22Rv1 (cell line): Measurements from ENCODE around the gene FHOD3.

Experiments used
- H3K27ac ChIP-seq: fragments of 450-650 bp; 2 replicates; pipeline ENCODE4 v1.5.1; 2017
- CTCF ChIP-seq: fragments of 450-650 bp; IDR thresholded peaks from 2 replicates; pipeline ENCODE4 v1.5.1; 2017; ENCODE audit warnings: mild to moderate bottlenecking
- ZFX ChIP-seq: fragments of 450-650 bp; IDR thresholded peaks from 2 replicates; pipeline ENCODE4 v1.6.1; 2017; ENCODE audit warnings: antibody characterized with exemption, borderline replicate concordance

FHOD3 gene

GRCh38 chr18:36328916-36329315, 31.4 kb downstream of the FHOD3 start:
- no peak for TF ChIP-seq CTCF
- H3K27ac ChIP-seq = no peak overlapping the region

GRCh38 chr18:36329684-36330434, 32.3 kb downstream of the FHOD3 start:
- no peak for TF ChIP-seq CTCF
- no peak for TF ChIP-seq ZFX
- no peak overlapping the region for H3K27ac ChIP-seq

- TF ChIP-seq CTCF (no peak), ZFX (no peak)
Observed at GRCh38 chr18:36330435-36331052, 33.0 kb downstream of the FHOD3 start.

GRCh38 chr18:36331521-36331971, 34.0 kb downstream of the FHOD3 start:
- TF ChIP-seq CTCF (no peak), ZFX (no peak)
- H3K27ac ChIP-seq = no peak overlapping the region

More at GRCh38 chr18:36330435-36331052, 33.0 kb downstream of the FHOD3 start:
- no peak overlapping the region for H3K27ac ChIP-seq

- no peak for TF ChIP-seq CTCF
- TF ChIP-seq ZFX = no peak
- H3K27ac ChIP-seq = no peak overlapping the region
Observed at GRCh38 chr18:36333414-36333813, 35.9 kb downstream of the FHOD3 start.

GRCh38 chr18:36334798-36335197, 37.3 kb downstream of the FHOD3 start:
- H3K27ac ChIP-seq = no peak overlapping the region
- TF ChIP-seq ZFX (no peak), CTCF (no peak)

- TF ChIP-seq ZFX = no peak
- no peak for TF ChIP-seq CTCF
- no peak overlapping the region for H3K27ac ChIP-seq
Observed at GRCh38 chr18:36335476-36336279, 38.2 kb downstream of the FHOD3 start.
